GM19395 (cell line): ENCODE results near the gene MMUT.
"Not testable (repeated sequence)": the region's sequence is repeated elsewhere in the genome, so short reads cannot be mapped to it uniquely, and the experiment has no call there.

Source experiments
- ATAC-seq: cut with Tn5 transposase; IDR thresholded peaks from one replicate; pipeline ENCODE4 v1.9.1; 2021; ENCODE audit warnings: mild to moderate bottlenecking, moderate library complexity; ENCODE audit not compliant: unreplicated experiment

MMUT gene

GRCh38 chr6:49462927-49463611 is at the start of gene MMUT, which contains the start of gene CENPQ:
MMUT (minus strand) TSS chr6:49463253; CDS start chr6:49459466, 3,787 bp downstream.
CENPQ (plus strand) TSS chr6:49463370; CDS start chr6:49470177, 6,807 bp downstream.
- peak; percentile 97 for ATAC-seq

- ATAC-seq: no peak
Observed at GRCh38 chr6:49509342-49509741, 46.3 kb upstream of the MMUT start.

GRCh38 chr6:49506569-49507111 is 43.6 kb upstream of the MMUT start:
- ATAC-seq: no peak

GRCh38 chr6:49504666-49505065 is 41.6 kb upstream of the MMUT start:
- no peak for ATAC-seq

GRCh38 chr6:49499623-49500022 is 36.6 kb upstream of the MMUT start, which contains the start of gene GLYATL3:
GLYATL3 (plus strand) TSS chr6:49499923; CDS start chr6:49511991, 12,068 bp downstream.
- no peak for ATAC-seq

- no peak for ATAC-seq
Observed at GRCh38 chr6:49499126-49499525, 36.1 kb upstream of the MMUT start.

GRCh38 chr6:49497304-49497703 is 34.3 kb upstream of the MMUT start:
- no peak for ATAC-seq

GRCh38 chr6:49490633-49491032 is 27.6 kb upstream of the MMUT start:
- ATAC-seq: no peak

GRCh38 chr6:49483380-49483779 is 20.3 kb upstream of the MMUT start:
- not testable (repeated sequence) for ATAC-seq

GRCh38 chr6:49481846-49482245 is 18.8 kb upstream of the MMUT start:
- not testable (repeated sequence) for ATAC-seq

GRCh38 chr6:49479308-49479970 is 16.4 kb upstream of the MMUT start:
- ATAC-seq: no peak

- ATAC-seq: not testable (repeated sequence)
Observed at GRCh38 chr6:49476564-49476963, 13.5 kb upstream of the MMUT start.

GRCh38 chr6:49468042-49468441 is 5.0 kb upstream of the MMUT start:
- ATAC-seq: no peak

GRCh38 chr6:49464691-49465090 is 1.6 kb upstream of the MMUT start:
- no peak for ATAC-seq

- ATAC-seq: peak; percentile 9
Observed at GRCh38 chr6:49463612-49463967, 537 bp upstream of the MMUT start.

- ATAC-seq: peak; percentile 18
Observed at GRCh38 chr6:49462599-49462926, 490 bp downstream of the MMUT start.

- ATAC-seq: no peak
Observed at GRCh38 chr6:49462071-49462470, 982 bp downstream of the MMUT start.

- no peak for ATAC-seq
Observed at GRCh38 chr6:49457771-49458170, 5.3 kb downstream of the MMUT start.

GRCh38 chr6:49454787-49455709 is 8.0 kb downstream of the MMUT start:
- ATAC-seq: peak; percentile 83

GRCh38 chr6:49453221-49453620 is 9.8 kb downstream of the MMUT start:
- no peak for ATAC-seq

- no peak for ATAC-seq
Observed at GRCh38 chr6:49430866-49431265, 32.2 kb downstream of the MMUT start.
